GM10847 (cell line): ENCODE measurements around the gene GMDS.

Experiments
- POLR2A ChIP-seq: IDR thresholded peaks from 2 replicates; pipeline ENCODE4 v1.6.1; 2011; ENCODE audit not compliant: insufficient read length; ENCODE audit errors: extremely low read depth

GMDS gene

GRCh38 chr6:1765160-1765903 lies 480.1 kb downstream of the GMDS start:
- TF ChIP-seq POLR2A, result no peak

- TF ChIP-seq POLR2A, result no peak
Observed at GRCh38 chr6:1764397-1764987, 480.9 kb downstream of the GMDS start.

GRCh38 chr6:1763404-1763803 lies 482.0 kb downstream of the GMDS start:
- TF ChIP-seq POLR2A, result no peak

DNA sequence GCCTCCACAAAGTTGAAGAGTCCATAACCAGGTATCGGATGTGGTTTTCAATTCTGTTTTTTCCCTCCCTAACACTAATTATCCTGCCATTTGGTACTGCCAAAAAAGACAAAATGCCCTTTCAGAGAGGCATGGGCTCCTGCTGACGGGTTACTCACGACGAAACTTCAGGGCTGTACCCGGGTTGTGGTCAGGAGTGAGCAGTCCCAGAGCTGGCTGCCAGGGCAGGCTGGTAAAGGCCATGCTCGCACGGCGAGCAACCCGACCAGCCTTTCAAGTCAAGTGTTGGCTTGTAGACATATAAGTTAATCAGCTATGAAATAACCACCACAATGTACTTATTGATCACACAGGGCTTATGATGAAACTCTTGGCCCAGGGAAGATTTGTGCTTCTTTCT lies 483.2 kb downstream of the GMDS start:
- no peak for TF ChIP-seq POLR2A

- TF ChIP-seq POLR2A, result no peak
Observed at GRCh38 chr6:1761477-1761877, 483.9 kb downstream of the GMDS start.

GRCh38 chr6:1760876-1761275 lies 484.5 kb downstream of the GMDS start:
- TF ChIP-seq POLR2A, result no peak

DNA sequence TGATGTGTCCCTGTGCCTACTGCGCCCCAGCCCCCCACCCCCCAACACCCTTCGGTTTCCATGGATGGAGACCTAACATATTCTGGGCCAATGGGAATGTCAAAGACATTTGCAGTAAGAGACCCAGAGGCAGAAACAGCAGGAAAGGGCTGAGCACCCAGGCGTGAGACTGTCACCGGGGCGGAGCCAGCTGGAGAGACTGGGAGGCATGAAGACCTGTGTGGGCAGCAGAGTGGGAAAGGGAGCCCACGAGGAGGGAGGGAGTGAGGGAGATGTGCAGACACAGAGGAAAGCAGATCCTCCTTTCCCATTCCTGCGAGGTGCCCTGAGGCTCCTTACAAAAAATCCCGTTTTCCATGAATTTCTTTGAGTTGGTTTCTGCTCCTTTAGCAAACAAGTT lies 485.5 kb downstream of the GMDS start:
- no peak for TF ChIP-seq POLR2A

GRCh38 chr6:1758076-1758679 lies 487.2 kb downstream of the GMDS start:
- no peak for TF ChIP-seq POLR2A

GRCh38 chr6:1757131-1757530 lies 488.3 kb downstream of the GMDS start:
- no peak for TF ChIP-seq POLR2A

GRCh38 chr6:1756472-1757129 lies 488.8 kb downstream of the GMDS start:
- TF ChIP-seq POLR2A, result no peak

DNA sequence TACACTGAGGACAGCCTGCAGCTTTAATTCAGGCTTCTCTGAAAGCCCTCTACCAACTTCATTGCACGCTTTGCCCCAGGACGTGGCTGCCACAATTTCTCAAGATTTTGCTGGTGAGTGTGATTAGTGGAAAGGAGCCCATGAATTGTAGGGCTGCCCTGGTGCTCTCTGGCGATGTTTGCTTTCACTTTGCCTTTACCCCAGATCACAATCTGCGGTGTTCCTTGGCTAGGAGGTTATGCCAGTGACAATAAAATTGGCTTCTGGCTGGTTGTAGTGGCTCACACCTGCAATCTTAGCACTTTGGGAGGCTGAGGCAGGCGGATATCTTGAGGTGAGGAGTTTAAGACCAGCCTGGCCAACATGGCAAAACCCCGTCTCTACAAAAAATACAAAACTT lies 496.4 kb downstream of the GMDS start:
- TF ChIP-seq POLR2A, result no peak

GRCh38 chr6:1747531-1747930 lies 497.9 kb downstream of the GMDS start:
- TF ChIP-seq POLR2A, result no peak

GRCh38 chr6:1747003-1747402 lies 498.4 kb downstream of the GMDS start:
- TF ChIP-seq POLR2A, result no peak

GRCh38 chr6:1745814-1746213 lies 499.6 kb downstream of the GMDS start:
- TF ChIP-seq POLR2A, result no peak

DNA sequence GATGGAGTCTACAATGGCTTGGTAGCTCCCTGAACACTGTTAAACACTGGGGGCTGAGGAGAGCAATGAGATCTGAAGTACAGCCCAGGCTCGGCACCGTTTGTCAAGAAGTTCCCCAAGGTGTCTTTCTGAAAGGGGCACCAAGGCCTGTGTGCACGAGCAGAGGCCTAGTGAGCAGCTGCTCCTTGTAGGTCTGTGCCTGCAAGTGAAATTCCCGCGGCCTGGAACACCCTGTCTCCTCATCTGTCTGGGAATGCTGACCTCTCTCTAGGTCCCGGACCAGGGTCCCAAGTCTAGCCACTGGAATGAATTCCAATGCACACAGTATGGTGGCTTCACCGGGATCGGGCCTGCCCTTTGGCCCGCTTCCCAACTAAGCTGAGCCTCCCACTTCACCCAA lies 500.9 kb downstream of the GMDS start:
- TF ChIP-seq POLR2A, result no peak

- no peak for TF ChIP-seq POLR2A
Observed at GRCh38 chr6:1739680-1740079, 505.7 kb downstream of the GMDS start.

GRCh38 chr6:1739220-1739619 lies 506.2 kb downstream of the GMDS start:
- no peak for TF ChIP-seq POLR2A
